Mesothelial cell of epicardium (in vitro differentiated cells): Measurements from ENCODE around the gene IL23R. TPM values are rescaled to one million over a fixed set of nuclear protein-coding genes. Genes with fewer than 3 reads are reported as not detected.

Experiments used
- DNase-seq, 2 experiments: peaks; one replicate each; pipeline ENCODE4 v3.0.0; 2021; ENCODE audit warnings: low spot score in 2 of 2; ENCODE audit not compliant: unreplicated experiment in 2 of 2
- H3K27ac Mint-ChIP-seq: 2 replicates; pipeline ENCODE4 v1.8.0; 2021; ENCODE audit warnings: mixed read lengths
- H3K27me3 Mint-ChIP-seq: 2 replicates; pipeline ENCODE4 v1.8.0; 2021; ENCODE audit warnings: low read depth, mixed read lengths
- H3K36me3 Mint-ChIP-seq: 2 replicates; pipeline ENCODE4 v1.8.0; 2021; ENCODE audit warnings: mixed read lengths
- H3K4me1 Mint-ChIP-seq: 2 replicates; pipeline ENCODE4 v1.8.0; 2021; ENCODE audit warnings: mixed read lengths
- H3K4me3 Mint-ChIP-seq: 2 replicates; pipeline ENCODE4 v1.8.0; 2021; ENCODE audit warnings: mild to moderate bottlenecking, moderate library complexity, mixed read lengths
- H3K9me3 Mint-ChIP-seq: 2 replicates; pipeline ENCODE4 v1.8.0; 2021; ENCODE audit warnings: mixed read lengths
- total RNA-seq: library from RNA; stranded (reverse); gene quantifications from 3 replicates; pipeline ENCODE4 v1.2.1, GENCODE V29; 2021
- TF ChIP-seq, protein P1 (sequence below): fragments of 200-600 bp; sonication (generic); IDR thresholded peaks from one replicate; pipeline ENCODE4 v1.5.0; 2021; ENCODE audit warnings: antibody characterized with exemption; ENCODE audit not compliant: unreplicated experiment

The IL23R gene
- total RNA-seq, 1 donor from 2014 or later = 0.09 TPM

GRCh38 chr1:67169932-67170331, 3.7 kb downstream of the IL23R start:
- Mint-ChIP-seq H3K4me3 (no peak overlapping the region), H3K4me1 (peaks cover 12% of the 10 kb centered on the region), H3K27me3 (no peaks in the 10 kb centered on the region), H3K9me3 (no peaks in the 10 kb centered on the region), H3K27ac (no peak overlapping the region), H3K36me3 (no peaks in the 10 kb centered on the region)
- DNase-seq = no peak
- TF ChIP-seq, protein P1, sequence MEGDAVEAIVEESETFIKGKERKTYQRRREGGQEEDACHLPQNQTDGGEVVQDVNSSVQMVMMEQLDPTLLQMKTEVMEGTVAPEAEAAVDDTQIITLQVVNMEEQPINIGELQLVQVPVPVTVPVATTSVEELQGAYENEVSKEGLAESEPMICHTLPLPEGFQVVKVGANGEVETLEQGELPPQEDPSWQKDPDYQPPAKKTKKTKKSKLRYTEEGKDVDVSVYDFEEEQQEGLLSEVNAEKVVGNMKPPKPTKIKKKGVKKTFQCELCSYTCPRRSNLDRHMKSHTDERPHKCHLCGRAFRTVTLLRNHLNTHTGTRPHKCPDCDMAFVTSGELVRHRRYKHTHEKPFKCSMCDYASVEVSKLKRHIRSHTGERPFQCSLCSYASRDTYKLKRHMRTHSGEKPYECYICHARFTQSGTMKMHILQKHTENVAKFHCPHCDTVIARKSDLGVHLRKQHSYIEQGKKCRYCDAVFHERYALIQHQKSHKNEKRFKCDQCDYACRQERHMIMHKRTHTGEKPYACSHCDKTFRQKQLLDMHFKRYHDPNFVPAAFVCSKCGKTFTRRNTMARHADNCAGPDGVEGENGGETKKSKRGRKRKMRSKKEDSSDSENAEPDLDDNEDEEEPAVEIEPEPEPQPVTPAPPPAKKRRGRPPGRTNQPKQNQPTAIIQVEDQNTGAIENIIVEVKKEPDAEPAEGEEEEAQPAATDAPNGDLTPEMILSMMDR = no peak

GRCh38 chr1:67170751-67171573, 4.7 kb downstream of the IL23R start:
- no peak for DNase-seq
- H3K4me3 Mint-ChIP-seq = no peak overlapping the region
- H3K36me3 Mint-ChIP-seq = no peaks in the 10 kb centered on the region

DNA sequence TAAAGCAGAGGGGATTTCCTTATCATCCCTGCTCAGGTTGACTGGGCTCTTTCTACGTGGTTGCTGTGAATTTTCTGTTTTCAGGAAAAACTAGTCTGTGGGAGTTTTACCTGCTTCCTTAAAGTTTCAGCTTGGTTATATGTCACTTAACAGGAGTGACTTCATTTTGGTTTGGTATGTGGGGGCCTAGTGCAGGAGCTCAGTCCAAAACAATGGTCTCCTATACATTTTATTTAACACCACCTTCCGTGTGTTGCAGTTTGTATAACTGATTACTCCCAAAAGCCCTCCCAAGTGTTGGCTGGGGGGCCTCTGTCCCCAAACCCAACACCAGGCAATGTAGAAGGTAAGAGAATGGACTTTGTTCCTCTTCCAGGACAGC, 5.3 kb downstream of the IL23R start:
- Mint-ChIP-seq H3K36me3 (no peaks in the 10 kb centered on the region), H3K4me3 (no peak overlapping the region), H3K9me3 (no peaks in the 10 kb centered on the region), H3K27me3 (no peaks in the 10 kb centered on the region), H3K27ac (no peak overlapping the region), H3K4me1 (peaks cover 12% of the 10 kb centered on the region)
- no peak for DNase-seq
- TF ChIP-seq, protein P1 = no peak

More at GRCh38 chr1:67170751-67171573, 4.7 kb downstream of the IL23R start:
- H3K27ac Mint-ChIP-seq = no peak overlapping the region
- TF ChIP-seq, protein P1 = no peak
- no peaks in the 10 kb centered on the region for H3K9me3 Mint-ChIP-seq
- no peaks in the 10 kb centered on the region for H3K27me3 Mint-ChIP-seq
- peaks cover 12% of the 10 kb centered on the region for H3K4me1 Mint-ChIP-seq

DNA sequence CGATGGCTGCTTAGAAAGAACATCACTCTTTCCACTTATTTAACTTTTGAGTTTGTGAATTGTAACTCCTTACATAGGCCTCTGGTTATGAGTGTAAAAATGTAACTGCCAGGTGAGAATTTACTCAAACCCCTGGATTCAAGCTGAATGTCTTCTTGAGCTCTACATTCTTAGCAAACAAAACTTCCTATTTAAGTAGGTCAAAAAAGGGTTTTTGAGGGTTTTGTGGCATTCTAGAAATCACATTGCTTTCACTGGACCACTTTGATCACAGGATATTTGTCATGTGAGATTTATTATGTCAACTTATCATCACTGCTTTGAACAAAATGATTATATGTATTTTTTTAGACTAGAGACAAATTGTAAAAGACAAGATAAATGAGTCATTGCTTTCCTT, 5.7 kb downstream of the IL23R start:
- Mint-ChIP-seq H3K4me1 (peaks cover 12% of the 10 kb centered on the region), H3K36me3 (no peaks in the 10 kb centered on the region), H3K27ac (no peak overlapping the region), H3K9me3 (no peaks in the 10 kb centered on the region), H3K4me3 (no peak overlapping the region), H3K27me3 (no peaks in the 10 kb centered on the region)
- TF ChIP-seq, protein P1 = no peak
- DNase-seq = no peak

DNA sequence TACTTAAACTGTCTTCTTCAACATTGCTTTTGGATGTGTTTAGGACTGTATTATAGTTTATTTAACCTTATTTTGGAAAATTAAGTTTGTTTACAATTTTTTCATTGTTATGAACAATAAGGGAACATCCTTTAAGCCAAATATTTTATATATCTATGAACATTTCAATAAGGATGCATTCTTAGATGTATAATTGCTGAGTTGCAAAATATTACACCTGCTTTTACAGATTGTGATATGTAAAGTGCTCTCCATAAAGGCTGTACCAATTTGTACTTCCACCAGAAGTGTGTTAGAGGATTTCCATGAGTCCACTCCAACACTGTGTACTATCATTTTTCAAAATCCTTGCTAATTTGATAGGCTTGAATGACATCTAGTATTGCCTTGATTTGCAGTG, 7.7 kb downstream of the IL23R start:
- H3K4me1 Mint-ChIP-seq = peaks cover 12% of the 10 kb centered on the region
- TF ChIP-seq, protein P1 = no peak
- peaks cover 4% of the 10 kb centered on the region for H3K27me3 Mint-ChIP-seq
- H3K27ac Mint-ChIP-seq = no peak overlapping the region
- no peak overlapping the region for H3K4me3 Mint-ChIP-seq
- DNase-seq = no peak
- no peaks in the 10 kb centered on the region for H3K9me3 Mint-ChIP-seq
- no peaks in the 10 kb centered on the region for H3K36me3 Mint-ChIP-seq
